Measurements from ENCODE around the gene UBD.

DNA sequence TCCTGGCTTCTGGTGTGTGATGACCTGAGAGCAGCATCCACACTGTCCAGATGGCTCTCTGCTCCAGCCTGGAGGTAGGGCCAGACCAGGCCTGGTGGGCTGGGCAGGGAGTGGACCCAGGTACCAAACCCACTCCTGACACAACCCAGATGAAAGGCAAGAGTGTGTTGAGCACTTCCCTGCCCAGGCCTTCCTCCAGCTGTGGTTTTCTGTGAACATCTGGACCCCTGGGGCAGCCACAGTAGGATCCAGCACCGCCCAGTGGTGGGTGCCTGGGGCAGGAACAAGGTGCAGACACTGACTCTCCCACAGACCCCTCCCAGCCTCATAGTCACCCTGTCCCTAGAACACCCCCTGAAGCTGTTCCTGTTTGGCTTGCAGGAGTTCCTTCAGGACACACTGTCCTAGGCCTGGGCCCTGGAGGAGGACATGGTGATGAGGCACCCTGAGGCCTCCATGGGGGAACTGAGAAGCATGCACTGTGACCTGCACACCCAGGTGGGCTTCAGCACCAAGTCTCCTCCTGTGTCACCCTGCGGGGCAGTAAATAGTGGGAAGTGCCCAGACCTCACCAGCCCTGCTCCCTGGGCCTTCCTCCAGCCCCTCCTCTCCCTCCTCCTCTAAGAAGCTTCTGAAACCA, 28.7 kb downstream of the UBD start:
- TF ChIP-seq, protein P1, sequence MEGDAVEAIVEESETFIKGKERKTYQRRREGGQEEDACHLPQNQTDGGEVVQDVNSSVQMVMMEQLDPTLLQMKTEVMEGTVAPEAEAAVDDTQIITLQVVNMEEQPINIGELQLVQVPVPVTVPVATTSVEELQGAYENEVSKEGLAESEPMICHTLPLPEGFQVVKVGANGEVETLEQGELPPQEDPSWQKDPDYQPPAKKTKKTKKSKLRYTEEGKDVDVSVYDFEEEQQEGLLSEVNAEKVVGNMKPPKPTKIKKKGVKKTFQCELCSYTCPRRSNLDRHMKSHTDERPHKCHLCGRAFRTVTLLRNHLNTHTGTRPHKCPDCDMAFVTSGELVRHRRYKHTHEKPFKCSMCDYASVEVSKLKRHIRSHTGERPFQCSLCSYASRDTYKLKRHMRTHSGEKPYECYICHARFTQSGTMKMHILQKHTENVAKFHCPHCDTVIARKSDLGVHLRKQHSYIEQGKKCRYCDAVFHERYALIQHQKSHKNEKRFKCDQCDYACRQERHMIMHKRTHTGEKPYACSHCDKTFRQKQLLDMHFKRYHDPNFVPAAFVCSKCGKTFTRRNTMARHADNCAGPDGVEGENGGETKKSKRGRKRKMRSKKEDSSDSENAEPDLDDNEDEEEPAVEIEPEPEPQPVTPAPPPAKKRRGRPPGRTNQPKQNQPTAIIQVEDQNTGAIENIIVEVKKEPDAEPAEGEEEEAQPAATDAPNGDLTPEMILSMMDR (IDR thresholded peaks at IDR 0.05; ENCODE audit: insufficient read depth, low read length), result no peak
- no peak for TF ChIP-seq POLR2AphosphoS5 (IDR thresholded peaks at IDR 0.05; ENCODE audit: low read depth)
